AG09319 (cell line): ENCODE measurements around the gene ABCC8.

ENCODE experiments used
- DNase-seq: peaks from one replicate; pipeline ENCODE4 v3.0.0-alpha.2; 2010; ENCODE audit warnings: low read depth; ENCODE audit errors: extremely low read depth
- CTCF ChIP-seq: IDR thresholded peaks from 2 replicates; pipeline ENCODE4 v1.5.1; 2011; ENCODE audit warnings: low read depth, mild to moderate bottlenecking, inconsistent platforms, low read length, moderate library complexity

Gene ABCC8

GRCh38 chr11:17410606-17411379 lies 65.9 kb downstream of the ABCC8 start:
- DNase-seq: no peak

GRCh38 chr11:17408641-17409040 lies 68.0 kb downstream of the ABCC8 start:
- no peak for DNase-seq
- TF ChIP-seq CTCF: no peak

More at GRCh38 chr11:17410606-17411379, 65.9 kb downstream of the ABCC8 start:
- TF ChIP-seq CTCF: no peak

GRCh38 chr11:17408026-17408425 lies 68.6 kb downstream of the ABCC8 start:
- no peak for TF ChIP-seq CTCF
- no peak for DNase-seq

GRCh38 chr11:17407575-17407974 lies 69.1 kb downstream of the ABCC8 start:
- DNase-seq: no peak
- TF ChIP-seq CTCF: no peak

- DNase-seq: no peak
Measured at GRCh38 chr11:17406818-17407149, 69.9 kb downstream of the ABCC8 start.

GRCh38 chr11:17406082-17406817 lies 70.4 kb downstream of the ABCC8 start:
- no peak for DNase-seq
- TF ChIP-seq CTCF: no peak

More at GRCh38 chr11:17406818-17407149, 69.9 kb downstream of the ABCC8 start:
- TF ChIP-seq CTCF: no peak
